Gastroesophageal sphincter (tissue), 4 donors: ENCODE results near the gene TMEFF2. TPM values are rescaled to one million over a fixed set of nuclear protein-coding genes. Genes with fewer than 3 reads are reported as not detected.

Experiments
- ATAC-seq: fragments of 150-250 bp; one replicate; pipeline ENCODE4 v1.9.1; 2016; ENCODE audit warnings: mild to moderate bottlenecking, moderate library complexity
- H3K27ac ChIP-seq, 4 donors: fragments of 200-600 bp; sonication (generic) in 3 of 4; 1 replicate in 3 of 4; 2 replicates in 1 of 4; pipeline ENCODE4 v1.5.1; 2016 to 2019
- H3K27me3 ChIP-seq: fragments of 200-600 bp; sonication (generic); one replicate; pipeline ENCODE4 v1.5.1; 2019
- H3K36me3 ChIP-seq, 2 donors: fragments of 200-600 bp; sonication (generic); one replicate each; pipeline ENCODE4 v1.5.1; 2019; ENCODE audit warnings: control low read depth in 1 of 2
- H3K4me1 ChIP-seq, 3 donors: fragments of 200-600 bp; sonication (generic); 1 replicate in 2 of 3; 2 replicates in 1 of 3; pipeline ENCODE4 v1.5.1; 2016 to 2019; ENCODE audit warnings: control low read depth in 2 of 3
- H3K4me3 ChIP-seq, 2 donors: fragments of 200-600 bp; sonication (generic); one replicate each; pipeline ENCODE4 v1.5.1; 2019; ENCODE audit warnings: mild to moderate bottlenecking in 1 of 2, moderate library complexity in 1 of 2
- H3K9me3 ChIP-seq, 3 donors: fragments of 200-600 bp; sonication (generic); one replicate each; pipeline ENCODE4 v1.5.1; 2017 to 2019; ENCODE audit warnings: control low read depth in 2 of 3
- EP300 ChIP-seq: sonication (generic); formaldehyde crosslinking; IDR thresholded peaks from one replicate; pipeline ENCODE4 v1.6.1; 2017; ENCODE audit warnings: antibody characterized with exemption, mild to moderate bottlenecking
- POLR2A ChIP-seq, 2 donors: fragments of 450-650 bp; IDR thresholded peaks; one replicate each; pipeline ENCODE4 v1.6.1; 2017; ENCODE audit warnings: antibody characterized with exemption in 2 of 2, mild to moderate bottlenecking in 2 of 2, moderate library complexity in 1 of 2
- POLR2AphosphoS5 ChIP-seq: sonication (generic); formaldehyde crosslinking; IDR thresholded peaks from one replicate; pipeline ENCODE4 v1.6.1; 2017; ENCODE audit warnings: antibody characterized with exemption
- WGBS, 2 donors: methylation state at CpG; one replicate each; pipeline ENCODE4 v1.1.5; 2018; ENCODE audit warnings: low coverage in 1 of 2; 5-methylcytosine and 5-hydroxymethylcytosine counted together
- total RNA-seq, 4 donors: library from RNA; depleted of rRNA; stranded (reverse); fragments of >200 nt; gene quantifications; one replicate each; pipeline ENCODE4 v1.1.0, GENCODE V29; 2016
- TF ChIP-seq, protein P1 (sequence below), 4 experiments: fragments of 200-600 bp in 2 of 4; fragments of 450-650 bp in 2 of 4; sonication (generic) in 1 of 4; IDR thresholded peaks; one replicate each; pipeline ENCODE4 v1.5.1; 2017 to 2019; ENCODE audit warnings: antibody characterized with exemption in 4 of 4, mild to moderate bottlenecking in 2 of 4, moderate library complexity in 2 of 4

Gene TMEFF2
- total RNA-seq, 4 donors from 2014 or later = 0.42 to 3.0 (median 0.83) TPM

DNA sequence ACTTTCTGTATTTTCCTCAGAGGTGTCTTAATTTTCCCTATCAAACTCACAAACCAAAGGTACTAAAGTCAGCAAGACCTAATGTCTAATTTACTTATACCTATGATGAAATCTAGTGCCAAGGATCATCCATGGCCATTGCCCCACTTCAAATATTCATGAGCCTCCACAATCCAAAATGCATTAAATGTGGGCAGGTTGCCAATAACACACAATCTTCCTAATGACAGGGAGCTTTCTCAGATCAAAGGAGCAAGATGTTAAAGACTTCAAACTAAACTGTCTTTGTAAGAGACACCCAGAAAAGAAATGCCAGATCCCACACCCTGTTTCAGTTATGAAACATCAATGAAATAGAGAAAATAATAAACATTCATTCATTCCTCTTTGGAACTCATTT, 143.2 kb downstream of the TMEFF2 start:
- ATAC-seq = no peak
- no peak overlapping the region for H3K27ac ChIP-seq
- no peaks in the 10 kb centered on the region for H3K36me3 ChIP-seq
- TF ChIP-seq POLR2A (IDR thresholded peaks at IDR 0.05) (no peak), POLR2AphosphoS5 (no peak), EP300 (no peak)
- TF ChIP-seq, protein P1, sequence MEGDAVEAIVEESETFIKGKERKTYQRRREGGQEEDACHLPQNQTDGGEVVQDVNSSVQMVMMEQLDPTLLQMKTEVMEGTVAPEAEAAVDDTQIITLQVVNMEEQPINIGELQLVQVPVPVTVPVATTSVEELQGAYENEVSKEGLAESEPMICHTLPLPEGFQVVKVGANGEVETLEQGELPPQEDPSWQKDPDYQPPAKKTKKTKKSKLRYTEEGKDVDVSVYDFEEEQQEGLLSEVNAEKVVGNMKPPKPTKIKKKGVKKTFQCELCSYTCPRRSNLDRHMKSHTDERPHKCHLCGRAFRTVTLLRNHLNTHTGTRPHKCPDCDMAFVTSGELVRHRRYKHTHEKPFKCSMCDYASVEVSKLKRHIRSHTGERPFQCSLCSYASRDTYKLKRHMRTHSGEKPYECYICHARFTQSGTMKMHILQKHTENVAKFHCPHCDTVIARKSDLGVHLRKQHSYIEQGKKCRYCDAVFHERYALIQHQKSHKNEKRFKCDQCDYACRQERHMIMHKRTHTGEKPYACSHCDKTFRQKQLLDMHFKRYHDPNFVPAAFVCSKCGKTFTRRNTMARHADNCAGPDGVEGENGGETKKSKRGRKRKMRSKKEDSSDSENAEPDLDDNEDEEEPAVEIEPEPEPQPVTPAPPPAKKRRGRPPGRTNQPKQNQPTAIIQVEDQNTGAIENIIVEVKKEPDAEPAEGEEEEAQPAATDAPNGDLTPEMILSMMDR (IDR thresholded peaks at IDR 0.05) = no peak
- no peaks in the 10 kb centered on the region for H3K9me3 ChIP-seq
- no peaks in the 10 kb centered on the region for H3K27me3 ChIP-seq
- H3K4me1 ChIP-seq = peaks cover 0 to 3% (median 0%) of the 10 kb centered on the region in 3 donors
- no peak overlapping the region for H3K4me3 ChIP-seq

DNA sequence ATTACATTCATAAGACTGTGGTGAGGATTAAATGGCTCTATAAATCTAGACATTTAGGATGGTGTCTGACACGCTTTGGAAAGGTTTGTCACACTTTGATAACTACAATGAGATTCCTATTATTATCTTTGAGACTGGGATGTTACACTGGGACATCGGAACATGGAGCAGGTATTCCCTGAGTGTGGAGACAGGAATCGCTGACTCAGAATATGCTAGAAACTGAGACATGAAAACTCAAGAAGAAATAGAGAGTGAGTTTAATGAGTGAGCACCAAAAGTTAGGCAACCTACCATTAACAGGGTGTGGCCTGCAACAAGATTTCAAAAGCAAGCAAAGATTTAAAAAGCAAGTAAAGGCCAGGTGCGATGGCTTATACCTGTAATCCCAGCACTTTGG, 145.4 kb downstream of the TMEFF2 start:
- no peak for ATAC-seq
- no peaks in the 10 kb centered on the region for H3K9me3 ChIP-seq
- H3K4me3 ChIP-seq = no peak overlapping the region
- 93 to 94% methylated on average over 3 of the region's 4 CpGs for WGBS, 2 donors
- TF ChIP-seq, protein P1 (IDR thresholded peaks at IDR 0.05) = no peak
- TF ChIP-seq EP300 = no peak
- no peak overlapping the region for H3K27ac ChIP-seq
- no peaks in the 10 kb centered on the region for H3K36me3 ChIP-seq
- no peaks in the 10 kb centered on the region for H3K27me3 ChIP-seq
- H3K4me1 ChIP-seq = peaks cover 0 to 3% (median 0%) of the 10 kb centered on the region in 3 donors

DNA sequence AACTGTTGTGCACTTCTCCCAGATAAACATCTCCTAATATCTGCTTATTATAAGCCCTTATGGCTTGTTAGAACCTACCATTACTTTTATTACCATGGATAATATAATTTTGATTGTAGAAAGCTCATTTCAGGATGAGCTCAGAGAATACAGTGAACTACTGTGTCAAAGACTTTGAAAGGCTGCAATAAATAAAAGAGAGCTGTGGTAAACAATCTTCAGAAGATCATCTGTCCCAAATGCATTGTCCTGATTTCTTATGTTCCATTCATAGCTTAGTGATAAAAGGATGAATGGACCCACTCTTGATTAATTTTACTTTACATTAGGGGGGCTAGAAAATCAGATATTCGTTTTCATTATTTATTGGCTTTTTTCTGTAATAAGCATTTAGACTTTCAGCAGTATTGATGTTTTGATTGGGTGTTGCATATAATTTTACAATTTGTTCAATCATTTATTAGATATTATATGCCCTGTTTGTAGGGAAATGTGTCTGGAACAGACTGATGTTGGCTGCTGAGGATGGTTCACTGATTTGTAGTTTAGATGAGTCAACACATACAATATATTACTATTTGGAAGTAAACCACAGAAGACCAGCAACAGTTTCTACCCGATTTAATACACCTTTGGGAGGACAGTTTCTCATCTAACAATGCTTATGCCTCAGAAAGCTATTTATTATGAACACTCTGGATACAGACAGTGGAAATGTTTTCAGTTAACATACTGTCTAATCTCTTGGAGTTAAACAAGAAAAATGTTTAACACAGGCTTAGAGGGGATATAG, 147.2 kb downstream of the TMEFF2 start:
- no peak for ATAC-seq
- Histone ChIP-seq H3K36me3 (no peaks in the 10 kb centered on the region), H3K27me3 (no peaks in the 10 kb centered on the region), H3K4me3 (no peak overlapping the region), H3K27ac (no peak overlapping the region), H3K9me3 (no peaks in the 10 kb centered on the region), H3K4me1 (peaks cover 0 to 3% (median 0%) of the 10 kb centered on the region in 3 donors)
- TF ChIP-seq POLR2AphosphoS5 = no peak
- TF ChIP-seq EP300 = no peak
- no peak for TF ChIP-seq POLR2A (IDR thresholded peaks at IDR 0.05)
- TF ChIP-seq, protein P1 (IDR thresholded peaks at IDR 0.05) = no peak
- 85 to 96% methylated on average over 2 of the region's 2 CpGs for WGBS, 2 donors

DNA sequence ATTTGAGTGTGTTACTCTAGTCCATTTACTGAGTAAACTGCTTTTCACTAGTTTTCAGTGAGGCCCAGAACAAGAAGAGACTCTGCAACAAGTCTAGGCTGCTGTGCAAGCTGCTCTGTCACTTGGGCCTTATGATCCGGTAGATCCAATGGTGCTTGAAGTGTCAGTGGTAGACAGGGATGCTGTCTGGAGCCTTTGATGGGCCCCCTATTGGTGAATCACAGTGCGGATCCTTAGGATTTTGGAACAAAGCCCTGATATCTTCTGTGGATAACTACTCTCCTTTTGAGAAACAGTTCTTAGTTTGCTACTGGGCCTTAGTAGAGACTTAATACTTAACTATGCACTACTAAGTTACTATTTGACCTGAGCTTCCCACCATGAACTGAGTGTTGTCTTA, 150.2 kb downstream of the TMEFF2 start:
- Histone ChIP-seq H3K36me3 (no peaks in the 10 kb centered on the region), H3K27me3 (no peaks in the 10 kb centered on the region), H3K4me3 (no peak overlapping the region), H3K27ac (no peak overlapping the region), H3K9me3 (no peaks in the 10 kb centered on the region), H3K4me1 (no peaks in the 10 kb centered on the region)
- no peak for TF ChIP-seq POLR2AphosphoS5
- no peak for ATAC-seq
- WGBS, 2 donors = 100% methylated on average over 2 of the region's 2 CpGs; no CpG with 5 or more reads in 1 of the 2 donors

DNA sequence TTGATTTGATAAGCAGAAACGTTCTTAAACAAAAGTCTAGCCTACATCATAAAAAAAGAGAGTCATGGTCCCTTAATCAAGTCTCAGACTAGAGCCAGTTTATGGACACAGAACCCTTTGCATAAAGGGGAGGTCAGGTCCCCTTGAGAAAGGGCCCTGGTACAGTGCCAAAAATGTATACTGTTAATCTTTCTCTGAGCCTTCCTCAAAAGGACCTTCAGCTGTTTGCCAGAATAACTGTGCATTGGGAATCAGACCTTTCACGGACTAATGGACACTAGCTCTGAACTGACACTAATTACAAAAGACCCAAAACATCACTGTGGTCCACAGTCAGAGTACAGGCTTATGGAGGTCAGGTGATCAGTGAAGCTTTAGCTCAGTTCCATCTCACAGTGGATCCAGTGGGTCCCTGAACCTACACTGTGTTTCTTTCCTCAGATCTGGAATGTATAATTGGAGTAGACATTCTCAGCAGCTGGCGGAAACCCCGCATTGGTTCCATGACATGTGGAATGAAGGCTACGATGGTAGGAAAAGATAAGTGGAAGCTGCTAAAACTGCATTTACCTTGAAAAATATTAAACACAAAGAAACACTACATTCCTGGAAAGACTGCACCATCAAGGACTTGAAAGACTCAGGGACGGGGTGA, 151.4 kb downstream of the TMEFF2 start:
- Histone ChIP-seq H3K27ac (no peak overlapping the region), H3K4me1 (no peaks in the 10 kb centered on the region), H3K36me3 (no peaks in the 10 kb centered on the region), H3K27me3 (no peaks in the 10 kb centered on the region), H3K9me3 (no peaks in the 10 kb centered on the region), H3K4me3 (no peak overlapping the region)
- 86% methylated on average over 4 to 6 of the region's 6 CpGs for WGBS, 2 donors
- TF ChIP-seq POLR2AphosphoS5 (no peak), POLR2A (IDR thresholded peaks at IDR 0.05) (no peak)
- TF ChIP-seq, protein P1 (IDR thresholded peaks at IDR 0.05) = no peak
- no peak for ATAC-seq
